ENCODE measurements around the gene TPSD1. TPM values are rescaled to one million over a fixed set of nuclear protein-coding genes. Genes with fewer than 3 reads are reported as not detected.

The TPSD1 gene
- total and polyA plus RNA-seq, 9 of the 15 experiments (the other 6 are each of a cell fraction or from before 2014, with no cell fraction given) = not detected

GRCh38 chr16:1237990-1238389 lies 17.9 kb upstream of the TPSD1 start (continued):
- TF ChIP-seq ZBTB33 (CRISPR knock-in tag; IDR thresholded peaks at IDR 0.05) (no peak), ZNF253 (CRISPR knock-in tag; conservative IDR thresholded peaks at IDR 0.05) (no peak), SMARCA5 (IDR thresholded peaks at IDR 0.05) (no peak), ZC3H4 (CRISPR knock-in tag; IDR thresholded peaks at IDR 0.05; ENCODE audit: borderline replicate concordance) (0 out of 2 replicates have a peak, but pooled peaks have one; percentile 47), IRF1 (CRISPR knock-in tag; IDR thresholded peaks at IDR 0.05; ENCODE audit: borderline replicate concordance) (no peak), ZBTB7A (IDR thresholded peaks at IDR 0.05; ENCODE audit: borderline replicate concordance, control insufficient read depth, low read depth, low read length) (no peak), ZNF655 (CRISPR knock-in tag; IDR thresholded peaks at IDR 0.05) (no peak), NR4A1 (CRISPR knock-in tag; IDR thresholded peaks at IDR 0.05) (no peak), NR4A1 (tag; IDR thresholded peaks at IDR 0.05) (no peak), NR2C2 (CRISPR knock-in tag; IDR thresholded peaks at IDR 0.05) (0 out of 2 replicates have a peak, but pooled peaks have one; percentile 48), NR2C2 (tag; IDR thresholded peaks at IDR 0.05) (no peak), MAX (CRISPR knock-in tag; IDR thresholded peaks at IDR 0.05) (peak; percentile 39; the same call in 1 of the 2 replicates), ZNF140 (CRISPR knock-in tag; IDR thresholded peaks at IDR 0.05) (no peak), NONO (IDR thresholded peaks at IDR 0.05; ENCODE audit: low read depth in 2 of 2, low read length in 1 of 2) (no peak), ZFP91 (CRISPR knock-in tag; IDR thresholded peaks at IDR 0.05) (no peak), ZNF830 (CRISPR knock-in tag; IDR thresholded peaks at IDR 0.05) (no peak), PPARD (CRISPR knock-in tag; IDR thresholded peaks at IDR 0.05) (no peak), PRDM10 (IDR thresholded peaks at IDR 0.05; ENCODE audit: partially characterized antibody) (no peak)
